Adrenal gland (tissue), 12 donors: ENCODE results near the gene RSRC1. TPM values are rescaled to one million over a fixed set of nuclear protein-coding genes. Genes with fewer than 3 reads are reported as not detected.
A peak's percentile ranks its signal among the peaks of the same experiment; 100 is the strongest.

Experiments used
- DNase-seq, 7 donors: peaks; one replicate each; pipeline ENCODE4 v3.0.0-alpha.2; 2019 to 2020
- H3K27ac ChIP-seq, 5 donors: fragments of 200-600 bp; sonication (generic) in 4 of 5; 1 replicate in 3 of 5; 2 replicates in 2 of 5; pipeline versions ENCODE4 v1.5.1 to v1.8.0; 2016 to 2020; ENCODE audit warnings: mild to moderate bottlenecking in 1 of 5
- H3K27me3 ChIP-seq: fragments of 200-600 bp; 2 replicates; pipeline ENCODE4 v1.8.0; 2021
- H3K36me3 ChIP-seq, 2 donors: fragments of 200-600 bp; replicated peaks in 1 of 2; 1 replicate in 1 of 2; 2 replicates in 1 of 2; pipeline versions ENCODE4 v1.5.1 to v1.8.0; 2018 to 2022
- H3K4me1 ChIP-seq, 2 donors: fragments of 200-600 bp; replicated peaks in 1 of 2; 1 replicate in 1 of 2; 2 replicates in 1 of 2; pipeline versions ENCODE4 v1.5.1 to v1.8.0; 2018 to 2021
- H3K4me3 ChIP-seq, 4 donors: fragments of 200-600 bp; sonication (generic) in 3 of 4; one replicate each; pipeline ENCODE4 v1.5.1; 2016 to 2018
- H3K9me3 ChIP-seq, 3 donors: fragments of 200-600 bp; sonication (generic) in 1 of 3; replicated peaks in 1 of 3; 1 replicate in 2 of 3; 2 replicates in 1 of 3; pipeline versions ENCODE4 v1.5.1 to v1.8.0; 2016 to 2021
- POLR2A ChIP-seq, 2 donors: fragments of 450-650 bp; IDR thresholded peaks; one replicate each; pipeline ENCODE4 v1.6.1; 2017; ENCODE audit warnings: antibody characterized with exemption in 2 of 2, mild to moderate bottlenecking in 2 of 2, moderate library complexity in 1 of 2
- WGBS, 4 donors: extraction: QIAGEN DNeasy Blood & Tissue Kit in 2 of 4; methylation state at CpG; one replicate each; pipeline versions ENCODE4 v1.1.5 to v1.1.7; 2013 to 2017; 5-methylcytosine and 5-hydroxymethylcytosine counted together
- intact Hi-C, 2 donors: fragments of 100-400 bp; cut with DNase I; formaldehyde crosslinking; loops; one replicate each; pipeline versions ENCODE4 v1.14.1 to v1.15.0; 2022 to 2023
- polyA plus RNA-seq, 3 donors: library from polyadenylated mRNA; stranded (reverse); fragments of 200-250 nt in 2 of 3; fragments of 350-450 nt in 1 of 3; fragmentation: Illumina TruSeq in 1 of 3; extraction: RNeasy Lipid Tissue Mini Kit (QIAGEN cat#74804) in 1 of 3; gene quantifications; one replicate each; pipeline ENCODE4 v1.2.3, GENCODE V29; 2013 to 2014
- total RNA-seq, 9 donors: library from RNA; depleted of rRNA in 4 of 9; stranded (reverse); fragments of >200 nt in 4 of 9; fragments of 120-200 nt in 1 of 9; fragmentation: NEBNext Ultra II Directional in 1 of 9; extraction: Animal tissue kit (Norgen Biotek cat#: 25700) in 1 of 9; gene quantifications; one replicate each; pipeline versions ENCODE4 v1.1.0 to v1.2.4, GENCODE V29; 2013 to 2023
- TF ChIP-seq, protein P1 (sequence below), 6 experiments: fragments of 450-650 bp in 4 of 6; fragments of 200-600 bp in 2 of 6; sonication (generic) in 1 of 6; IDR thresholded peaks; 1 replicate in 5 of 6; 2 replicates in 1 of 6; pipeline versions ENCODE4 v1.5.1 to v1.8.0; 2016 to 2021; ENCODE audit warnings: antibody characterized with exemption in 6 of 6, mild to moderate bottlenecking in 2 of 6, moderate library complexity in 1 of 6
- donor health status: healthy with polysubstance abuse.
- donor health status: Bipolar disorder and iron deficiency.
- donor health status: DM: yes; HTN: yes; CAD: no.
- donor health status: DM: no; HTN: no; CAD: no.
- donor health status: DM: no; HTN: no; CAD: no.
- donor health status: DM: yes; HTN: yes; CAD: no.

Gene RSRC1
- total and polyA plus RNA-seq, 12 donors, result 12.6 to 125 (median 37.5) TPM

DNA sequence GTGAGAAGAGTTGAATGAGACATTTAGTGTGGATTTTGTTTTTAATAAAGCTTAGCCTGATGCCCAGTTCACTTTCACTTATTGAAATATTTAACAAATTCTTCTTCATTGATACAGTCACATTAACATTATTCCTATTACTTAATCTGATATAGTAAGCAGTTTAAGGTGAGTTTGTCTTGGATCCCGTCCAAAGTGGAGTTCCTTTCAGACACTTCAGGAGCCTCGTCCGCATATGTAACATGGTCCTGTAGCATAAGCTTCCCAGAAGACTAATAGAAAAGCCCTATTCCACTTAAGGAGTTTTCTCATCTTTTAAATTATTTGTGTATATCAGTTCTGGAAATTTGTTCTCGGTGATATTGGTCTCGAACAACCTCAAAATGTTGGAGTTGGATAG lies 421.4 kb downstream of the RSRC1 start:
- Histone ChIP-seq H3K4me3 (no peak overlapping the region), H3K36me3 (no peaks in the 10 kb centered on the region), H3K27ac (no peak overlapping the region), H3K9me3 (no peaks in the 10 kb centered on the region), H3K27me3 (no peaks in the 10 kb centered on the region), H3K4me1 (no peaks in the 10 kb centered on the region)
- 85 to 93% (median 88%) methylated on average over 5 of the region's 5 CpGs for WGBS, 4 donors
- DNase-seq, result no peak
- intact Hi-C loops, result loop anchor here in 1 of 2 donors (10.0 kb wide), 1 partner anchor 917 kb away; no protein-coding TSS in a partner anchor
- TF ChIP-seq POLR2A (IDR thresholded peaks at IDR 0.05), result no peak
- TF ChIP-seq, protein P1, sequence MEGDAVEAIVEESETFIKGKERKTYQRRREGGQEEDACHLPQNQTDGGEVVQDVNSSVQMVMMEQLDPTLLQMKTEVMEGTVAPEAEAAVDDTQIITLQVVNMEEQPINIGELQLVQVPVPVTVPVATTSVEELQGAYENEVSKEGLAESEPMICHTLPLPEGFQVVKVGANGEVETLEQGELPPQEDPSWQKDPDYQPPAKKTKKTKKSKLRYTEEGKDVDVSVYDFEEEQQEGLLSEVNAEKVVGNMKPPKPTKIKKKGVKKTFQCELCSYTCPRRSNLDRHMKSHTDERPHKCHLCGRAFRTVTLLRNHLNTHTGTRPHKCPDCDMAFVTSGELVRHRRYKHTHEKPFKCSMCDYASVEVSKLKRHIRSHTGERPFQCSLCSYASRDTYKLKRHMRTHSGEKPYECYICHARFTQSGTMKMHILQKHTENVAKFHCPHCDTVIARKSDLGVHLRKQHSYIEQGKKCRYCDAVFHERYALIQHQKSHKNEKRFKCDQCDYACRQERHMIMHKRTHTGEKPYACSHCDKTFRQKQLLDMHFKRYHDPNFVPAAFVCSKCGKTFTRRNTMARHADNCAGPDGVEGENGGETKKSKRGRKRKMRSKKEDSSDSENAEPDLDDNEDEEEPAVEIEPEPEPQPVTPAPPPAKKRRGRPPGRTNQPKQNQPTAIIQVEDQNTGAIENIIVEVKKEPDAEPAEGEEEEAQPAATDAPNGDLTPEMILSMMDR (IDR thresholded peaks at IDR 0.05), result no peak

GRCh38 chr3:158532099-158532734 lies 422.3 kb downstream of the RSRC1 start:
- no peak overlapping the region for H3K4me3 ChIP-seq
- DNase-seq, result peak in 3 of 7 donors; percentile 10 to 55 (median 21)
- no peak for TF ChIP-seq POLR2A (IDR thresholded peaks at IDR 0.05)
- TF ChIP-seq, protein P1 (IDR thresholded peaks at IDR 0.05), result peak; percentile 18 to 67 (median 49)
- intact Hi-C loops, result loop anchor here in 1 of 2 donors (10.0 kb wide), 1 partner anchor 917 kb away; no protein-coding TSS in a partner anchor
- H3K36me3 ChIP-seq, result no peaks in the 10 kb centered on the region
- H3K9me3 ChIP-seq, result no peaks in the 10 kb centered on the region
- no peaks in the 10 kb centered on the region for H3K27me3 ChIP-seq
- H3K27ac ChIP-seq, result no peak overlapping the region
- no peaks in the 10 kb centered on the region for H3K4me1 ChIP-seq

DNA sequence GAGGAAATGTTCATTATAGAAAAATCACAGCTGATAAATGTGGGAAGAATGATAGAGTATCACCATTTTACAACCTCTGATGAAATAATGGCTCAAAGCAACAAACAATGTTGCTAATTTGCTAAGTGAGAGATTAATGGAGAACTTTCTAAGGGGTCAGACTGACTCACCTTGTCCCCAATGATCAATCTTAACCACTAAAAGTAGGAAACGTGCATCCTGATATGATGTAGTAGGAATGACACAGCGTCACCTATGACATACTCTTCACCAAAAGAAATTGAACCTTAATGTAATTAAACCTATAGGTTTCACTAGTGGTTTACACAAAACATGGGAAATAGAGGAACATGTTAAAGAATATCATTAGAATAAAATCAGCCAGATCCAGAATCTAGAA lies 426.0 kb downstream of the RSRC1 start:
- no peak overlapping the region for H3K27ac ChIP-seq
- H3K9me3 ChIP-seq, result no peaks in the 10 kb centered on the region
- intact Hi-C loops, result loop anchor here in 1 of 2 donors (10.0 kb wide), 1 partner anchor 921 kb away; no protein-coding TSS in a partner anchor
- no peak for TF ChIP-seq POLR2A (IDR thresholded peaks at IDR 0.05)
- TF ChIP-seq, protein P1 (IDR thresholded peaks at IDR 0.05), result no peak
- H3K27me3 ChIP-seq, result no peaks in the 10 kb centered on the region
- DNase-seq, result no peak
- WGBS, 4 donors, result 63 to 79% (median 73%) methylated on average over 2 of the region's 2 CpGs
- no peaks in the 10 kb centered on the region for H3K4me1 ChIP-seq
- H3K36me3 ChIP-seq, result no peaks in the 10 kb centered on the region
- H3K4me3 ChIP-seq, result no peak overlapping the region

DNA sequence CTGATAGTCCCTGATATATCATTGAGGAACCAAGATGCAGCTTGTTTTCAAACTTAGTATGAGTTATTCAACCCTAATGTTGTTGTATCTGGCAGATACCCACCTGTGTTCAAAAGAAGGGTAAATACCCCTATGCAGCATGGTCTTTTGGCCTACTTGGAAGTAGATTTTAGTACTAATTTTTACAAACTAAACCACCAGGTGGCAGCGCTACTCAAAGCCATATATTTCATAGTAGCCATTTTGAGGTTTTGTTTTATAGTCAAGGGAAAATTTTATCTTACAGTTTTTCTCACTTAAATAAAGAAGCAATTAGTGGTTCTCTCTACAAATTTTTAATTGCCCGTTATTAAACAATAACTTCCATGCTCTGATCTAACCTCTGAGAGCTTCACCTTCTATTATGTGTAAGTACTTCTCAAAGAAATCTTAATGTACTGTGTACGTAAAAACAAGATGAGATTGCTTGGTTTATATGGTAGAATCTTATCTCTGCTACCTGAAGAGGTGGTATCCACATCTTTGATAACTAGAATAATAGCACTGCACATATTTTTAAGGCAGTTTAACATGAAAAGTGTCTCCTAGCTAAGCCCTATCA lies 429.6 kb downstream of the RSRC1 start:
- Histone ChIP-seq H3K4me1 (no peaks in the 10 kb centered on the region), H3K36me3 (no peaks in the 10 kb centered on the region), H3K27me3 (no peaks in the 10 kb centered on the region), H3K9me3 (no peaks in the 10 kb centered on the region), H3K4me3 (no peak overlapping the region), H3K27ac (no peak overlapping the region)
- peak; percentile 17 to 65 (median 35) for DNase-seq
- intact Hi-C loops, result loop anchor here in 1 of 2 donors (10.0 kb wide), 2 partner anchors 105 to 925 kb away; partner anchors contain the start of gene GFM1
- WGBS, 4 donors, result 69 to 77% (median 74%) methylated on average over 3 of the region's 3 CpGs
- TF ChIP-seq, protein P1 (IDR thresholded peaks at IDR 0.05), result peak; percentile 32 to 62 (median 44)
- TF ChIP-seq POLR2A (IDR thresholded peaks at IDR 0.05), result no peak
